ENCODE results near the gene PCNX3. TPM values are rescaled to one million over a fixed set of nuclear protein-coding genes. Genes with fewer than 3 reads are reported as not detected.
"Not testable (repeated sequence)": the region's sequence is repeated elsewhere in the genome, so short reads cannot be mapped to it uniquely, and the experiment has no call there.

The PCNX3 gene
- total RNA-seq, 4 donors from 2014 or later = 24.0 to 40.0 (median 30.9) TPM

DNA sequence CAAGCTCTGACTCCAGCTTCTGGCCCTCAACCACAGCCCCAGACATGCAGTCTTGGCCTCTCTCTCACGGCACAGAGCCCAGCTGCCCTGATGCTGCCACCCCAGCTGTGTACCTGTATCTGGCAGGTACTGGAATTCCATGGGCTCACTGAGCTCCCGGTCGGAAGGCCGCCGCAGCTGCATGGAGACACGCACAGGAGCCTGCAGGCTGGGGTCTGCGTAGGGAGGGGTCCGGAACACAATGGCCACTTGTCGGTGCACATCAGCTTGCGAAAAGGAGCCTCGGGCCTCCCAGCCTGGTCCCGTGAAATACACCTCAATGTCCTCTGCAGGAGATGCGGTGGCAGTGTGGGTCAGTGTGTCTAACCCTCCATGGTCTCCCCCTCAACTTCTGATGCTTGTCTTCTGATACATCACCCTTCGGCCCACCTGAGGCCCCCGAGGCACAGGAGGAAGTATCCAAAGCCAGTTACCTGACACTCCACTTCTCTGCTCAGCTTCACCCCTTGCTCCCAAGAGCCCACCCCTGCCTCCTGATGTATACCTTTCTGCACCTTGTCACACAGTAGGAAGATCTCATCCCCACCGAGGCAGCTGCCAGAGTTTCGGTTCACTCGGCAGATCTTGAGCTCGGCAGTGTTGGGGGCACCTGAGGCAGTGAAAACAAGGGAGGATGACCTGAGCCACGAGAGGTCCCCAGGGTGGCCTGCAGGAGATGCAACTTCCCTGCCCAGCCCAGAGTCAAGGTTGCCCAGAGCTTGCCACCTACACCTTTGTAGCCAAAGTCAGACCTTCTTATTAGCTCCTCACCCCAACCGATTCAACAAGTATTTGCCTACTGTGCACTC, 42.8 kb downstream of the PCNX3 start:
- H3K27me3 ChIP-seq = no peaks in the 10 kb centered on the region
- intact Hi-C loops (cut with DNase I) = no loop called here
- no peak overlapping the region for H3K27ac ChIP-seq
- H3K9me3 ChIP-seq = no peaks in the 10 kb centered on the region
- H3K36me3 ChIP-seq = peaks cover 56 to 79% (median 57%) of the 10 kb centered on the region in 3 donors
- no peak for TF ChIP-seq POLR2A (IDR thresholded peaks at IDR 0.05)
- TF ChIP-seq, protein P1, sequence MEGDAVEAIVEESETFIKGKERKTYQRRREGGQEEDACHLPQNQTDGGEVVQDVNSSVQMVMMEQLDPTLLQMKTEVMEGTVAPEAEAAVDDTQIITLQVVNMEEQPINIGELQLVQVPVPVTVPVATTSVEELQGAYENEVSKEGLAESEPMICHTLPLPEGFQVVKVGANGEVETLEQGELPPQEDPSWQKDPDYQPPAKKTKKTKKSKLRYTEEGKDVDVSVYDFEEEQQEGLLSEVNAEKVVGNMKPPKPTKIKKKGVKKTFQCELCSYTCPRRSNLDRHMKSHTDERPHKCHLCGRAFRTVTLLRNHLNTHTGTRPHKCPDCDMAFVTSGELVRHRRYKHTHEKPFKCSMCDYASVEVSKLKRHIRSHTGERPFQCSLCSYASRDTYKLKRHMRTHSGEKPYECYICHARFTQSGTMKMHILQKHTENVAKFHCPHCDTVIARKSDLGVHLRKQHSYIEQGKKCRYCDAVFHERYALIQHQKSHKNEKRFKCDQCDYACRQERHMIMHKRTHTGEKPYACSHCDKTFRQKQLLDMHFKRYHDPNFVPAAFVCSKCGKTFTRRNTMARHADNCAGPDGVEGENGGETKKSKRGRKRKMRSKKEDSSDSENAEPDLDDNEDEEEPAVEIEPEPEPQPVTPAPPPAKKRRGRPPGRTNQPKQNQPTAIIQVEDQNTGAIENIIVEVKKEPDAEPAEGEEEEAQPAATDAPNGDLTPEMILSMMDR (IDR thresholded peaks at IDR 0.05) = no peak
- H3K4me1 ChIP-seq = peaks cover 25 to 57% (median 28%) of the 10 kb centered on the region in 3 donors
- no peak for DNase-seq
- no peak overlapping the region for H3K4me3 ChIP-seq
- 77 to 86% methylated on average over 12 to 14 of the region's 21 CpGs for WGBS, 2 donors

DNA sequence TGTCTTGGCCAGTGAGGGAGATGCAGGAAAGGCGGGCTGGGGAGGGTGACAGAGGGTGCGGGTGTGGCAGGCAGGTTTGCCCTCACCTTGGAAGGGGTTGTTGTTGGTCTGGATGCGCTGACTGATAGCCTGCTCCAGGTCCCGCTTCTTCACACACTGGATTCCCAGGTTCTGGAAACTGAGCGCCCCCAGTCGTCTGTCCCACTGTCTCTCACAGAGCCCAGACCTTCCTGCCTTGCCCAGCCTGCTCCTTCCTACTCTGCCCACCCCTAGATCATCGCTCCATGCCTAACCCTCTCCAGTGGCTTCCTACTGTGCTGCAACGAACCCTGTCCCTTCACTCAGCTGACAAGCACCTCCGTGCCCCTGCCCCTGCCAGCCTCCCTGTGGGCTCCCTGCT, 44.5 kb downstream of the PCNX3 start:
- Histone ChIP-seq H3K27me3 (no peaks in the 10 kb centered on the region), H3K9me3 (no peaks in the 10 kb centered on the region), H3K36me3 (peaks cover 49 to 66% (median 52%) of the 10 kb centered on the region in 3 donors), H3K4me3 (no peak overlapping the region), H3K4me1 (peaks cover 26 to 56% (median 30%) of the 10 kb centered on the region in 3 donors), H3K27ac (peak overlapping the region in 2 of 4 donors; percentile 36 to 38)
- 89 to 91% methylated on average over 6 to 9 of the region's 9 CpGs for WGBS, 2 donors
- TF ChIP-seq POLR2A (IDR thresholded peaks at IDR 0.05) = no peak
- TF ChIP-seq, protein P1 (IDR thresholded peaks at IDR 0.05) = no peak
- intact Hi-C loops (cut with DNase I) = no loop called here
- DNase-seq = no peak

GRCh38 chr11:65660908-65661307, 45.3 kb downstream of the PCNX3 start:
- Histone ChIP-seq H3K36me3 (peaks cover 45 to 58% (median 46%) of the 10 kb centered on the region in 3 donors), H3K4me1 (peaks cover 26 to 50% (median 30%) of the 10 kb centered on the region in 3 donors), H3K27ac (peak overlapping the region in 1 of 4 donors; percentile 97)
- WGBS, 2 donors = 92 to 95% methylated on average over 7 to 8 of the region's 9 CpGs
- H3K9me3 ChIP-seq; H3K27me3 ChIP-seq; DNase-seq; H3K4me3 ChIP-seq; intact Hi-C loops (cut with DNase I): not testable (repeated sequence)

DNA sequence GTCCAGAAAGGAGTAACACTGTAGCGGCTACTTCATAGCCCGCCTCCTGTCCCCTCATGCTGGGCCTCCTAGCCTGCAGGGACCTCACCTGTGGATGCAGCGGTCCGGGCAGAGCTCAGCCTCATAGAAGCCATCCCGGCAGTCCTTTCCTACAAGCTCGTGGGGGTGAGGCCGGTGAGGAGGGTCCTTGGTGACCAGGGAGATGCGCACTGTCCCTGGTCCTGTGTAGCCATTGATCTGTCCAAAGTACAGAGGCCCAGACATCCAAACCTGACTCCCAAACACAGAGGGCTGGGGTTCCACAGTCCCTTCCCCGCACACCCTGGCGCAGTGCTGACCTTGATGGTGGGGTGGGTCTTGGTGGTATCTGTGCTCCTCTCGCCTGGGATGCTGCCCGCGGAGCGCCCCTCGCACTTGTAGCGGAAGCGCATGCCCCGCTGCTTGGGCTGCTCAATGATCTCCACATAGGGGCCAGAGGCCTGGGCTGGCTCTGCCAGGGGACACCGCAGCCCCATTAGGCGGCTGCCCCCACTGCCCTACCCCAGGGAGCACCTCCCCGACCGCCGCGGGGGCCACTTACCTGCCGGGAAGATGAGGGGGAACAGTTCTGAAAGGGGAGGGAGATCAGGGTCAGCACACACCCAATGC, 46.1 kb downstream of the PCNX3 start:
- no peak for DNase-seq
- peak overlapping the region; percentile 65 to 92 (median 85) for H3K4me3 ChIP-seq
- H3K4me1 ChIP-seq = peaks cover 26 to 50% (median 30%) of the 10 kb centered on the region in 3 donors
- no peaks in the 10 kb centered on the region for H3K9me3 ChIP-seq
- no peaks in the 10 kb centered on the region for H3K27me3 ChIP-seq
- 87 to 88% methylated on average over 2 to 5 of the region's 25 CpGs for WGBS, 2 donors
- intact Hi-C loops (cut with DNase I) = no loop called here
- H3K36me3 ChIP-seq = peaks cover 37 to 50% (median 39%) of the 10 kb centered on the region in 3 donors
- peak overlapping the region; percentile 96 to 99 (median 97) for H3K27ac ChIP-seq
- TF ChIP-seq, protein P1 (IDR thresholded peaks at IDR 0.05) = no peak
- no peak for TF ChIP-seq POLR2A (IDR thresholded peaks at IDR 0.05)

- H3K4me3 ChIP-seq = peak overlapping the region; percentile 65 to 92 (median 85)
- TF ChIP-seq, protein P1 (IDR thresholded peaks at IDR 0.05) = no peak
- no peak for TF ChIP-seq POLR2A (IDR thresholded peaks at IDR 0.05)
- H3K4me1 ChIP-seq = peaks cover 26 to 50% (median 30%) of the 10 kb centered on the region in 3 donors
- DNase-seq = no peak
- no peaks in the 10 kb centered on the region for H3K9me3 ChIP-seq
- 0% methylated on average over 3 to 6 of the region's 29 CpGs for WGBS, 2 donors
- no peaks in the 10 kb centered on the region for H3K27me3 ChIP-seq
- intact Hi-C loops (cut with DNase I) = no loop called here
- peaks cover 31 to 44% (median 33%) of the 10 kb centered on the region in 3 donors for H3K36me3 ChIP-seq
- peak overlapping the region; percentile 96 to 99 (median 97) for H3K27ac ChIP-seq
Measured at GRCh38 chr11:65662247-65662798, 46.7 kb downstream of the PCNX3 start.
